NT2/D1 (cell line): ENCODE results near the gene ARL4A.

ENCODE experiments used
- SUZ12 ChIP-seq: IDR thresholded peaks from 2 replicates; pipeline ENCODE4 v1.6.1; 2011; ENCODE audit not compliant: insufficient read length, insufficient read depth; ENCODE audit errors: extremely low read depth
- YY1 ChIP-seq: IDR thresholded peaks from 2 replicates; pipeline ENCODE4 v1.6.1; 2011; ENCODE audit not compliant: insufficient read length, insufficient read depth
- ZNF274 ChIP-seq: IDR thresholded peaks from 2 replicates; pipeline ENCODE4 v1.6.1; 2011; ENCODE audit warnings: mild to moderate bottlenecking, low read depth, low read length

DNA sequence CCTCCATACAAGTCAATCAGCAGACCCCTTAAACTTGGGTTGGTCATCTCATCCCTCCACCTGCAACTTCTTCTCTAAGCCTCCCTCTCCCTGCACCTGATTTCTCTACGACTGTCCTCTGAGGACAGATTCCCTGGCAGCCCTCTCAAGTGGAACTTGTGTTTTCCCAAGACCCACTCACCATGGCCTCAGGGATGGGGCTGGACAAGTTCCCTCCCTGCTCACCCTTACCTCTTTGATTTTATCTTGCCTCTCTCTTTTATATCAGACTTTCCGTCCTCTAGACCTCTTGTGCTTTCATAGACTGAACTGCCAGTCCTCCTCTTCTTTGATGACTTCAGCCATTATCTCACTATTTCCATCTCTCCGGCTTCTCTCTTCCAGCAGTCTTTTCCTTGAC, 46.2 kb upstream of the ARL4A start:
- TF ChIP-seq YY1 (no peak), ZNF274 (no peak), SUZ12 (no peak)
